ENCODE results near the gene ATP5F1D. TPM values are rescaled to one million over a fixed set of nuclear protein-coding genes. Genes with fewer than 3 reads are reported as not detected.
A peak's percentile ranks its signal among the peaks of the same experiment; 100 is the strongest.

Gene ATP5F1D
- total RNA-seq, 2 donors from 2014 or later: 193 to 269 TPM

- TF ChIP-seq CTCF (IDR thresholded peaks at IDR 0.05): no peak
- no peaks in the 10 kb centered on the region for H3K9me3 ChIP-seq
- no peaks in the 10 kb centered on the region for H3K27me3 ChIP-seq
- H3K4me3 ChIP-seq: peak overlapping the region; percentile 52 to 67
- peaks cover 0 to 78% of the 10 kb centered on the region in 2 donors for H3K4me1 ChIP-seq
- H3K27ac ChIP-seq: peak overlapping the region; percentile 93 to 97
- peaks cover 13% of the 10 kb centered on the region for H3K36me3 ChIP-seq
- no peak for DNase-seq (ENCODE audit: low spot score)
These were observed 20.5 kb downstream of the ATP5F1D start for GRCh38 chr19:1261798-1262622.

- TF ChIP-seq CTCF (IDR thresholded peaks at IDR 0.05): no peak
- DNase-seq (ENCODE audit: low spot score): no peak
- Histone ChIP-seq H3K36me3 (peaks cover 6% of the 10 kb centered on the region), H3K27me3 (no peaks in the 10 kb centered on the region), H3K4me3 (no peak overlapping the region), H3K4me1 (peaks cover 0 to 78% of the 10 kb centered on the region in 2 donors), H3K9me3 (no peaks in the 10 kb centered on the region), H3K27ac (peak overlapping the region; percentile 93 to 97)
These were observed 21.1 kb downstream of the ATP5F1D start for GRCh38 chr19:1262623-1263123.

GRCh38 chr19:1263188-1263587 is 21.6 kb downstream of the ATP5F1D start:
- peak overlapping the region; percentile 93 to 97 for H3K27ac ChIP-seq
- no peak for TF ChIP-seq CTCF (IDR thresholded peaks at IDR 0.05)
- DNase-seq (ENCODE audit: low spot score): no peak
- no peaks in the 10 kb centered on the region for H3K27me3 ChIP-seq
- no peak overlapping the region for H3K4me3 ChIP-seq
- peaks cover 0 to 78% of the 10 kb centered on the region in 2 donors for H3K4me1 ChIP-seq
- H3K36me3 ChIP-seq: peaks cover under 1% of the 10 kb centered on the region
- H3K9me3 ChIP-seq: no peaks in the 10 kb centered on the region

GRCh38 chr19:1264801-1265614 is 23.5 kb downstream of the ATP5F1D start:
- no peaks in the 10 kb centered on the region for H3K36me3 ChIP-seq
- no peak for TF ChIP-seq CTCF (IDR thresholded peaks at IDR 0.05)
- no peaks in the 10 kb centered on the region for H3K9me3 ChIP-seq
- DNase-seq (ENCODE audit: low spot score): peak; percentile 91
- H3K4me3 ChIP-seq: peak overlapping the region in 1 of 2 donors; percentile 59
- H3K27ac ChIP-seq: peak overlapping the region; percentile 88 to 93
- no peaks in the 10 kb centered on the region for H3K27me3 ChIP-seq
- H3K4me1 ChIP-seq: peaks cover 0 to 70% of the 10 kb centered on the region in 2 donors

GRCh38 chr19:1265615-1266128 is 24.1 kb downstream of the ATP5F1D start:
- TF ChIP-seq CTCF (IDR thresholded peaks at IDR 0.05): no peak
- Histone ChIP-seq H3K4me1 (peaks cover 0 to 70% of the 10 kb centered on the region in 2 donors), H3K27ac (peak overlapping the region; percentile 88 to 93), H3K4me3 (peak overlapping the region; percentile 40 to 59), H3K9me3 (no peaks in the 10 kb centered on the region), H3K36me3 (peaks cover 3% of the 10 kb centered on the region), H3K27me3 (no peaks in the 10 kb centered on the region)
- peak; percentile 94 for DNase-seq (ENCODE audit: low spot score)
